HepG2 (cell line): ENCODE data around the gene ZNF341. TPM values are rescaled to one million over a fixed set of nuclear protein-coding genes. Genes with fewer than 3 reads are reported as not detected.

Experiments
- CEBPG ChIP-seq: IDR thresholded peaks from 2 replicates; pipeline ENCODE4 v1.6.1; 2016
- CENPT ChIP-seq: sonication (generic); formaldehyde crosslinking; IDR thresholded peaks from 2 replicates; pipeline ENCODE4 v1.8.0; 2022; ENCODE audit warnings: low read depth, mild to moderate bottlenecking, moderate library complexity, missing genetic modification reagents
- ETS1 ChIP-seq: sonication (generic); formaldehyde crosslinking; IDR thresholded peaks from 2 replicates; pipeline ENCODE4 v1.4.0; 2020; ENCODE audit warnings: missing genetic modification reagents
- GATAD2A ChIP-seq: IDR thresholded peaks from 2 replicates; pipeline ENCODE4 v1.6.1; 2016
- HOXA7 ChIP-seq: sonication (generic); formaldehyde crosslinking; IDR thresholded peaks from 2 replicates; pipeline ENCODE4 v1.8.1; 2022; ENCODE audit warnings: mild to moderate bottlenecking, missing genetic modification reagents, moderate library complexity
- IKZF5 ChIP-seq: IDR thresholded peaks from 2 replicates; pipeline ENCODE4 v1.6.1; 2018; ENCODE audit warnings: missing genetic modification reagents, mild to moderate bottlenecking, missing compliant biosample characterization
- KLF16 ChIP-seq, 2 experiments: sonication (generic) in 1 of 2; formaldehyde crosslinking in 1 of 2; IDR thresholded peaks; 2 replicates each; pipeline versions ENCODE4 v1.6.1 to v1.8.0; 2016 to 2023; ENCODE audit warnings: missing genetic modification reagents in 2 of 2, missing compliant biosample characterization in 1 of 2
- MAF1 ChIP-seq: sonication (generic); formaldehyde crosslinking; IDR thresholded peaks from 2 replicates; pipeline ENCODE4 v1.5.0; 2020; ENCODE audit warnings: missing genetic modification reagents, borderline replicate concordance
- NCOA5 ChIP-seq: sonication (generic); formaldehyde crosslinking; IDR thresholded peaks from 2 replicates; pipeline ENCODE4 v1.4.0; 2020; ENCODE audit warnings: missing genetic modification reagents
- SOX13 ChIP-seq, 3 experiments: fragments of 450-650 bp in 1 of 3; sonication (generic) in 1 of 3; formaldehyde crosslinking in 1 of 3; IDR thresholded peaks in 2 of 3; conservative IDR thresholded peaks in 1 of 3; 2 replicates each; pipeline versions ENCODE4 v1.5.0 to v1.6.1; 2016 to 2020; ENCODE audit warnings: antibody characterized with exemption in 1 of 3, mild to moderate bottlenecking in 1 of 3, missing compliant biosample characterization in 1 of 3, missing genetic modification reagents in 1 of 3, moderate library complexity in 1 of 3
- THAP8 ChIP-seq: sonication (generic); formaldehyde crosslinking; IDR thresholded peaks from 2 replicates; pipeline ENCODE4 v1.5.1; 2020; ENCODE audit warnings: missing genetic modification reagents, mild to moderate bottlenecking, borderline replicate concordance
- ZMYM3 ChIP-seq: sonication (generic); formaldehyde crosslinking; IDR thresholded peaks from 2 replicates; pipeline ENCODE4 v1.5.1; 2020; ENCODE audit warnings: mild to moderate bottlenecking, missing genetic modification reagents
- ZNF101 ChIP-seq: sonication (generic); formaldehyde crosslinking; IDR thresholded peaks from 2 replicates; pipeline ENCODE4 v1.4.0; 2020; ENCODE audit warnings: mild to moderate bottlenecking, low read depth, missing genetic modification reagents, borderline replicate concordance
- ZNF280D ChIP-seq: sonication (generic); formaldehyde crosslinking; IDR thresholded peaks from 2 replicates; pipeline ENCODE4 v1.5.1; 2020; ENCODE audit warnings: mild to moderate bottlenecking, missing genetic modification reagents
- ZNF460 ChIP-seq: sonication (generic); formaldehyde crosslinking; IDR thresholded peaks from 2 replicates; pipeline ENCODE4 v1.5.1; 2020; ENCODE audit warnings: missing genetic modification reagents, mild to moderate bottlenecking, borderline replicate concordance
- ZNF550 ChIP-seq: sonication (generic); formaldehyde crosslinking; IDR thresholded peaks from 2 replicates; pipeline ENCODE4 v1.4.0; 2020; ENCODE audit warnings: mild to moderate bottlenecking, missing genetic modification reagents, borderline replicate concordance
- ZNF572 ChIP-seq: sonication (generic); formaldehyde crosslinking; IDR thresholded peaks from 2 replicates; pipeline ENCODE4 v1.5.1; 2020; ENCODE audit warnings: mild to moderate bottlenecking, missing genetic modification reagents
- ZNF652 ChIP-seq: IDR thresholded peaks from 2 replicates; pipeline ENCODE4 v1.6.1; 2016; ENCODE audit warnings: low read depth, borderline replicate concordance
- ZNF780A ChIP-seq: sonication (generic); formaldehyde crosslinking; IDR thresholded peaks from 2 replicates; pipeline ENCODE4 v1.8.0; 2022; ENCODE audit warnings: mild to moderate bottlenecking, missing genetic modification reagents, moderate library complexity
- polyA plus RNA-seq, 8 experiments: library from polyadenylated mRNA; depleted of rRNA in 3 of 8; stranded (reverse) in 7 of 8; unstranded in 1 of 8; fragments of >200 nt; fragmentation: Illumina TruSeq in 4 of 8; extraction: Trizol in 4 of 8; gene quantifications; 2 replicates each; pipeline versions ENCODE4 v1.2.1 to v1.2.3, GENCODE V29; 2011 to 2016; ENCODE audit warnings: low read depth in 4 of 8, missing spikeins in 1 of 8, mixed read lengths in 1 of 8; ENCODE audit not compliant: insufficient read depth in 1 of 8
- total RNA-seq, 5 experiments: library from RNA; depleted of rRNA; stranded (reverse); fragments of >200 nt; fragmentation: Illumina TruSeq; extraction: Trizol; gene quantifications; 2 replicates each; pipeline ENCODE4 v1.2.3, GENCODE V29; 2016; ENCODE audit warnings: low read depth in 1 of 5
- TF ChIP-seq, protein P1 (sequence below): sonication (generic); formaldehyde crosslinking; IDR thresholded peaks from 2 replicates; pipeline ENCODE4 v1.4.0; 2020; ENCODE audit warnings: missing genetic modification reagents, borderline replicate concordance

ZNF341 gene
- total and polyA plus RNA-seq, 2 of the 13 experiments (the other 11 are each of a cell fraction or from before 2014, with no cell fraction given): 1.1 to 2.2 TPM

- TF ChIP-seq ETS1 (CRISPR knock-in tag): no peak
- TF ChIP-seq ZNF780A (CRISPR knock-in tag): no peak
- no peak for TF ChIP-seq ZNF101 (CRISPR knock-in tag)
- no peak for TF ChIP-seq SOX13 (IDR thresholded peaks at IDR 0.05)
- peak in 1 of 2 experiments; percentile 46; a peak in 2 of 4 replicates for TF ChIP-seq SOX13 (CRISPR knock-in tag; conservative IDR thresholded peaks at IDR 0.05 in 1 of 2, IDR thresholded peaks at IDR 0.05 in 1 of 2)
- no peak for TF ChIP-seq NCOA5 (CRISPR knock-in tag)
- TF ChIP-seq MAF1 (CRISPR knock-in tag): no peak
- peak; percentile 31; the same call in 1 of the 2 replicates for TF ChIP-seq GATAD2A (CRISPR knock-in tag)
- TF ChIP-seq ZNF550 (CRISPR knock-in tag): no peak
- no peak for TF ChIP-seq KLF16 (CRISPR knock-in tag; IDR thresholded peaks at IDR 0.05)
- TF ChIP-seq ZNF460 (CRISPR knock-in tag): no peak
- TF ChIP-seq CEBPG: no peak
- TF ChIP-seq HOXA7 (CRISPR knock-in tag): no peak
- TF ChIP-seq ZNF280D (CRISPR knock-in tag): no peak
- TF ChIP-seq CENPT (CRISPR knock-in tag): no peak
- TF ChIP-seq ZMYM3: peak; percentile 44; the same call in 1 of the 2 replicates
- TF ChIP-seq THAP8 (CRISPR knock-in tag): no peak
- TF ChIP-seq, protein P1, sequence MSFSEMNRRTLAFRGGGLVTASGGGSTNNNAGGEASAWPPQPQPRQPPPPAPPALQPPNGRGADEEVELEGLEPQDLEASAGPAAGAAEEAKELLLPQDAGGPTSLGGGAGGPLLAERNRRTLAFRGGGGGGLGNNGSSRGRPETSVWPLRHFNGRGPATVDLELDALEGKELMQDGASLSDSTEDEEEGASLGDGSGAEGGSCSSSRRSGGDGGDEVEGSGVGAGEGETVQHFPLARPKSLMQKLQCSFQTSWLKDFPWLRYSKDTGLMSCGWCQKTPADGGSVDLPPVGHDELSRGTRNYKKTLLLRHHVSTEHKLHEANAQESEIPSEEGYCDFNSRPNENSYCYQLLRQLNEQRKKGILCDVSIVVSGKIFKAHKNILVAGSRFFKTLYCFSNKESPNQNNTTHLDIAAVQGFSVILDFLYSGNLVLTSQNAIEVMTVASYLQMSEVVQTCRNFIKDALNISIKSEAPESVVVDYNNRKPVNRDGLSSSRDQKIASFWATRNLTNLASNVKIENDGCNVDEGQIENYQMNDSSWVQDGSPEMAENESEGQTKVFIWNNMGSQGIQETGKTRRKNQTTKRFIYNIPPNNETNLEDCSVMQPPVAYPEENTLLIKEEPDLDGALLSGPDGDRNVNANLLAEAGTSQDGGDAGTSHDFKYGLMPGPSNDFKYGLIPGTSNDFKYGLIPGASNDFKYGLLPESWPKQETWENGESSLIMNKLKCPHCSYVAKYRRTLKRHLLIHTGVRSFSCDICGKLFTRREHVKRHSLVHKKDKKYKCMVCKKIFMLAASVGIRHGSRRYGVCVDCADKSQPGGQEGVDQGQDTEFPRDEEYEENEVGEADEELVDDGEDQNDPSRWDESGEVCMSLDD (CRISPR knock-in tag): 0 out of 2 replicates have a peak, but pooled peaks have one; percentile 25
- no peak for TF ChIP-seq ZNF652 (CRISPR knock-in tag)
- no peak for TF ChIP-seq ZNF572 (CRISPR knock-in tag)
- TF ChIP-seq IKZF5 (CRISPR knock-in tag): 0 out of 2 replicates have a peak, but pooled peaks have one; percentile 19
These were observed 10.2 kb upstream of the ZNF341 start (continued) for GRCh38 chr20:33721391-33722140.
